Ramos (cell line): ENCODE data around the gene UPF2.
"Not testable (repeated sequence)": the region's sequence is repeated elsewhere in the genome, so short reads cannot be mapped to it uniquely, and the experiment has no call there.

Source experiments
- in situ Hi-C: fragments of 300-500 bp; cut with MboI; formaldehyde crosslinking; loops from one replicate; pipeline ENCODE4 v1.14.3; 2022; ENCODE audit warnings: low sequenced_read_pairs; ENCODE audit not compliant: unreplicated experiment

UPF2 gene

DNA sequence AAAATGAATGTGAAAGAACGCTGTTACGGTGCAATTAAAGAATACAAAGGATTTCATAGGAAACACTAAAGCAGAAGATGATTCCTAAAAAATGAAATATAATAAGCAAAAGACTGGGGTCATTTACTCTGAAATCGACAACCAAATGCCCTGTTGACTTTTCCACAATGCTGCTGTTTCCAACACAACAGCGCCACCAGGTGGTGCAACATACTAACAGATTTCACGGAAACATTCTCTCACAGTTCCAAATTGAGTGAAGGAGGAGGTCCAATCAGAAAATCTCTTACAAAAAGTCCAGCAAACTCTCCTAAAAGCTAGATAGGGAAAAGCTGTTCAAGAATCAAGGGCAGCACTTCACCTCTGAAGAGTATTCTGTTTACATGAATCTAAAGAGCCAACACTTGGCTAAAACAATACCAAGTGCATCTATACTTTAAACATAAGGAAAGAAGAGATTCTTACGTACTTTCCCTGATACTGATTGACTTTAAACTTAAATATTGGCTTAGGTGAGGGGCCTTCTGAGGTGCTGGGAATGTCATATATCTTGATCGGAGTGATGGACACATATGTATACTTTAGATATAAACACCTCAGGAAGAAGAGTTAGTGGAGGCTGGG is 55.9 kb downstream of the UPF2 start:
- in situ Hi-C loops: no loop called here

DNA sequence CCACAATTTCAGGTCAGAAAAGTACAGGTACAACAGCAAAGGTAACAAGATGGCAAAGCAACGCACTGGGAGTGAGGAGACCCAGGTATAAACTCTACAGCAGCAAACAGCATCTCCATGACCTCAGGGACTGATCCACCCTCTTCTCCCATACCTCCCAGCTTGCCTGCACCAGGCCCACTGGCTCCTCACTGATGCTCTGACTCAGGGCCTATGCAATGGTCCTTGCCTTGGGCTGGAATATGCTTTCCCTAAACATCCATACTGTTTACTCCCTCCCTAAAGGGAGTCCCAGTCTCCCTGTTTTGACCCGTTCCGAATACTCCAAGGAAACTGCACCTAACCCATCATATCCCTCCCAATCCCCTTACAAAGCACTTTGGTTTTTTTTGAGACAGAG is 60.4 kb downstream of the UPF2 start:
- in situ Hi-C loops: no loop called here

DNA sequence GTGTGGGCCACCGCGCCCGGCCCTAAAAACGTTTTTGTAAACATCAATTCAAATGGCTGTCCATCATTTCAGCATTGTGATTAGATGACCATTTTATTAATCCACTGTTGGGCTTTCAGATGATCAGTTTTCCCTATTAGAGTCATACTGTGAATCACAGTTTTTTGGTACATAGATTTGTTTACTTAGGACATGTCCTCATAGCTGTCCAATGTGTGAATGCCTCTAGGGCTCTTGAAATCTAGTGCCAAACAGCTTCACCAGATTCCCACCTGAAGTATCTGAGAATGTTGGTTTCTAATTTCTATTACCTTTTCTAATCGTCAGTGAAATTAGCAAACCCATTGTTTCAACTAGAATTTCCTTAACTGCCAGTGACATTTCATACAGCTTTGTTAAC is 66.8 kb downstream of the UPF2 start:
- in situ Hi-C loops: no loop called here

DNA sequence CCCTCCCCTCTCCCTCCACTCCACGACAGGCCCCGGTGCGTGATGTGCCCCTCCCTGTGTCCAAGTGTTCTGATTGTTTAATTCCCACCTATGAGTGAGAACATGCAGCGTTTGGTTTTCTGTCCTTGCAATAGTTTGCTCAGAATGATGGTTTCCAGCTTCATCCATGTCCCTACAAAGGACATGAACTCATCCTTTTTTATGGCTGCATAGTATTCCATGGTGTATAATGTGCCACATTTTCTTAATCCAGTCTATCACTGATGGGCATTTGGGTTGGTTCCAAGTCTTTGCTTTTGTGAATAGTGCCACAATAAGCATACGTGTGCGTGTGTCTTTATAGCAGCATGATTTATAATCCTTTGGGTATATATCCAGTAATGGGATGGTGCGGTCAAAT is 70.1 kb downstream of the UPF2 start:
- in situ Hi-C loops: not testable (repeated sequence)

DNA sequence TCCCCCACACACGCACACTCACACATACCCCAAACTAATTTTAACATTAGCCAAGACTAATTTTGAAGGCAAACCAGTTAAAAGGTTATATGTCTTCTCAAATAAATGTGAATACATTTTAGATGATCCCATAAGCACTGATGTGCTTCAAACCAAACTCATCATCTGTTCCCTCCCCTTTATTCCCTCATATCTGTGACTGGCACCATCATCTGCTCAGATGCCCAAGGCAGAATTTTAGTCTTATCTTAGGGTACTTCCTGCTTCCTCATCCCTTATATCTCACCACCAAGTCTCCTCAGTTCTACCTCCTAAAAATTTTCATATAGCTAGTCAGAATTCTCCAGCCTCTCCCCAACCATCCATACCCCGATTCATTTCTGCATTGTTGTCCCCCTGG is 80.4 kb downstream of the UPF2 start:
- in situ Hi-C loops: no loop called here

DNA sequence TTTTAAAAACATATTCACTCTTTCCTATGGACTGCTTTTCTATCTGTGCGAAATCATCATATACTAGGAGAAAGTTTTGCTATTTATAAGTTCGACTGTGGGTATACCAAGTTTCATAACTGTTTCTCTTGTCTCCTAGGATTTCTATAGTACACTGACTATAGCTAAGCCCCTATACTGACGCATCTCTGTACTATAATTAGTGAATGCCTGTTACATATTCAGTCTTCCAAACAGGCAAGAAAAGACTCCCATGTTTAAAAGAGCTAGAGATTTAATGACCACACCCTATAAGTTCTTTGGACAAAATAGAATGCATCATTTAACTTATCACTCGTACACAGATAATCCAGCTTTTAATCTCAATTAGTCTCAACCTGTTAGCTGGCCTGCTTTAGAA is 80.8 kb downstream of the UPF2 start:
- in situ Hi-C loops: no loop called here

DNA sequence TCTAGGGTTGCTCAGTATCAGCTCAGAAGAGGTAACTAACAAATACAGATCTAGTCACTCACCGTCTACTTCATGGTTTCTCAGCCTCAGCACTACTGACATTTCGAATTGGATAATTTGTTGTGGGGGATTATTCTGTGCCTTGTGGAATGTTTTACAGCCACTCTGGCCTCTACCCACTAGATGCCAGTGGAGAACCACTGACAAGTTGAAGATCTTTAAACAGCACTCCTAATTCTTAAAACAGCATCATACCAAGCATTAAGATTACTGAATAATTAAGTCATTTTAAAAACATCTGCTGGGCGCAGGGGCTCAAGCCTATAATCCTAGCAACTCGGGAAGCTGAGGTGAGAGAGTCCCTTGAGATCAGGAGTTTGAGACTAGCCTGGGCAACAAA is 82.6 kb downstream of the UPF2 start:
- in situ Hi-C loops: no loop called here

DNA sequence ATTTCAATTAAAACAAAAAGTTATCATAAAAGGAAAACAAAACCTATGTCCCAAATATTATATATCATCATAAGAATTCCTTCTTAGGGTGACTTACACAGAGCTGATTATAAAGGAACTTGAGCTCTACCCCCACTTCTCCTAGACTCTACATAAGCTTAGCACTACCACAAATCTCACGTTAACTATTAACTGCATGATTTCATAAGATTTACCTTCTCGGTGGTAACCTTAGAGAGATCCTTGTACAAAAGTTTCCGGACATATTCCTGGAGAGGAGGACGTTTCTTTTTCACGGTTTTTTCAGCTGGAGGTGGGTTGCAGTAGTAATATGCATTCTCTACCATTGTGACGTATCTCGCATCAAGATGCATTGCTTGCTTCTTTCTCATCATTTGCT is 83.7 kb downstream of the UPF2 start:
- in situ Hi-C loops: no loop called here

DNA sequence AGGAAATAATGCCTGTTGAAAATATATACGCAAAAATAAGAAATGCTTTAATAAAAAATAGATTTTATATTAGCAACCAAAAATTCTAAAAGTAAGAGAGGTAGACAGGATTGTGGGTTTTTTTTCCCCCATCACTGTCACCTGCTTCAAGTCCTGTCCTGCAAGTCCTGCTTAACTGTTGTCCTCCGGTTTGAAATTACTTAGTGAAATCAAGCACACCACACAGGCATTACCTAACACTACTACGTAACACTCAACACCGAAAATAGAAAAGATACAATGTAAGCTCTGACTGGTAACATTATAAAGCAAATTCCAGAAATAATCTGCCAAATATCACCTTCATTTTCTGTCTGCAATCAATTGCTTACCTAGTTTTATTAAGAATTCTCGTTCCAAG is 90.9 kb downstream of the UPF2 start:
- in situ Hi-C loops: no loop called here

DNA sequence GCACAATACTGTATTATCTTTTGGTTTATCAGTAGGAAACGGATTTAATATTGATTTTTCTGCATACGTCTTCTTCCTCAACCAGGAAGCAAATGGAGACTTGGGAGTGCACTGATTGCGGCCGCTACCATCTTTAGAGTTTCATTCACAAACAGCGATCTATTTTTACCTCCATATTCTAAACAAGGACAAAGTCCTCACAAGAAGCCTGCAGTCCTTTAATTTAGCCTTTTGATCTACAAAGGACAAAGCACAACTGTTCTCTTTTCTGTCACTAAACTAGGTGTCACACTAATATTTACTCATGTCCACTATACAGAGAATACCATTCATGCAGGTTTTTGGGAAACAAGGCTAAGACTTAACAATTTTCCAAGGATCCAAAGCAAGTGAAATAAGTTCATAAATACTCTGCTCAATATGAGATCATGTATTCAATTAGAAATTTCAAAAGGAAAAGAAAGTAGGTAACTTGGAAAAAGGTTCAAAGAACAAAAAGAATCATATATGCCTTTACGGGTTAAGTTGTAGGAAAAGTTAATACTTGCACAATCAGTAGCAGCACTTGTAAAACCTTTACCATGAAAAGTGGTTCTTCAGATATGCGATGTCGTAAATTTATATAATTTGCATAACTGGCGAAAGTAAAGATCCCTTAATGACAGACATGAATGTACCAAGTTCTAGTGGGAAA is 92.1 kb downstream of the UPF2 start:
- in situ Hi-C loops: no loop called here

DNA sequence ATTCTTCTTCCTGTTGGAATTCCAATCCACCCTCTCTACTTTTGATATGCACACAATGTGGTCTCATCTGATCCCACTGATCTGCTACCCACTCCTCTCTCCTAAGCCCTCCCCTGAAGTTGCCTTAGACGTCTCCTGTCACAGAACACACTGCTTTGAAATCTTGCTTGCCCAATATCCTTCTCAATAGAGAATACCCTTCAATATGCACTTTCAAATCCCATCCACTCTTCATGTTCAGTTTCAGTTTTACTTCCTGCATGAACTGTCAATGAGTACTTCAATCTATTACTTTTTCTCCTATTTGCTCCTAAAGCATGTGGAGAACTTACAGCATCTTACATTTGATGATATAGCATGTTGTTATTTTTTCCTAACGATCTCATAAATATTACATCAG is 93.5 kb downstream of the UPF2 start:
- in situ Hi-C loops: no loop called here

DNA sequence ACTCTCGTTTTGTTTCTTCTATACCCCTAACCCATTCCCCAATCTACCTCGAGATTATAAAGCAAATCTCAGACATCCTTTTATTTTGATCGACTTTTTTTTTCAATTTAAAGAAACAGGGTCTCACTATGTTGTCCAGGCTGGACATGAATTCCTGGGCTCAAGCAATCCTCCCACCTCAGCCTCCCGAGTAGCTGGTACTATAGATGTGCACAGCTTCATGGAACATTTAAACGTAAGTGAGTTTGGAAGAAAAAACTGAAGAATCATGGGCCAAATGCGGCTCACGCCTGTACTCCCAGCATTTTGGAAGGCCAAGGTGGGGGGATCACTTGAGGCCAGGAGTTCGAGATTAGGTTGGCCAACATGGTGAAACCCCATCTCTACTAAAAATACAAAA is 96.0 kb downstream of the UPF2 start:
- in situ Hi-C loops: no loop called here

DNA sequence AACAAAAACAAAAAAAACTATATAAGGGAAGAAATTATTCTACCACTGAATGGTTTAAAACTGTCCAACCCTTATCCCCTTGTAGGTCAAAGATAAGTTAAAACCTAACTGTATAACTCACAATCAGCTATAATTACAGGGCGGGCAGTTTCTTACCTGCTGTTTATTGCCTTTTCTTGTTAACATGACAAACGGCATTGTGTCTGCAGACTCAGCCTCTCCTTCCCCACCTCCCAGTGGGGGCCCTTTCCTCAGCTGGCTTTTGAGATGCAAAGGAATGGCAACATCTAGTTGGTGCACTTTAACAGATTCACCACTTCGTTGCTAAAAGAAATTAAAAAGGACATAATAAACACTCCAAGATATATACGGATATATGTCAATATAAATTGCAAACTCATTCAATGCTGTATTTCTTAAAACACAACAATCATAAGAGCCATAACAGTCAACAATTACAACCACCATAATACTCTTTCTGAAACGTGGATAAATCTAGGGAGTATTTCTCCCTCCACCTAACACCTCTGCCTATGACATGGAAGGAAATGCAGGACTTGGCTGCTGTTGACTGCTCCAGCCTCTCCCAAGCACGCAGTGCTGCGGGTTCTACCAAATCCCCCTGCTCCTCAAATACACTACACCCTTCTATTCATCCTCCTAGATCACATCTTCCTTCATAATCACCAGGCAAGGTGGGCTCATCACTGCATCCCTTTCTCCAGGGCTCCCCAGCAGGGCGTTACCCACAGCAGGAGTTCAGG is 106.0 kb downstream of the UPF2 start:
- in situ Hi-C loops: no loop called here

DNA sequence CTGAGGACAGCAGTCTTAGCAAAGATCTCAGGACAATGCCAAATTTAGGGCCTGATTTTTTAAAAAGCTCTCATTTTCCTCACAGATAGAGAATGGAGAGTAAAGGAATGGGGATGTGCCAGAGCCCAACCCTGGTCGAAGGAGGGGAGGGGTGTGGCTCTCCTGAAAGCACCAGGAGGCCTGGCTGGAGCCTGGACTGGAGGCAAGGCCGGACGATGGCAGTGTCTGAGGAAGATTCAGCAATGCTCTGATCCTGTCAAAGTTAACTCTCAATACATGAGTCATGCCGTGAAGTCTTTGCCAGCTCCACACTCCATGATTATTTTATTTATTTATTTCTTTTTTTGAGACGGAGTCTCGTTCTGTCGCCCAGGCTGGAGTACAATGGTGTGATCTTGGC is 108.3 kb downstream of the UPF2 start:
- in situ Hi-C loops: no loop called here

DNA sequence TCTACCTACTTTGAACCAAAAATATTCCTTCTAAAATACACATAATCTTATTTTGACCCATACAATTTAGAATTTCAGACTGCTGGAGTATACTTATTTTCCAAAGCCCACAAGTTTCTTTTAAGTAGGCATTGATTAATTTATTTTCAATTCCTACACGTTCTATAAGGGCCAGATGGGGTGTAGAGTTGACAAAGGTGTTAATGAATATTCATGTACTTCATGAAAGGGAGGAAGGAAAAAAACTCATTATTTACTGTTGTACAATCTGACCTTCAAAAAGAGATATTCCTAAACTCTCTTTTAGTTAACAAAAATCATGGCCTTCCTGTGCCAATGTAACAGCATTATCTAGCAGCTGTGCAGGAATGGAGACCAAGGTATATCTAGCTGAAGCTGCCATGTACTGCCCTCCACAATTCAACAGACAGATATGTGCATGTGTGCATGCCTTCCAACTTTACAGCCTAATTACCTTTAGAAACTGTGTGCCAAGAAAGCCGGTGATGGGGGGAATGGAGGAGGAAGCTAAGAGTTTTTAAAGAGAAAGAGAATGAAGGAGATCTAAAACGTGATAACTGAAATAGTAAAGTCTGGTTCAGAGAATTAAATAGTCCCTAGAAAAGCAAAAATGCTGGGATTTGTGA is 108.9 kb downstream of the UPF2 start:
- in situ Hi-C loops: no loop called here

DNA sequence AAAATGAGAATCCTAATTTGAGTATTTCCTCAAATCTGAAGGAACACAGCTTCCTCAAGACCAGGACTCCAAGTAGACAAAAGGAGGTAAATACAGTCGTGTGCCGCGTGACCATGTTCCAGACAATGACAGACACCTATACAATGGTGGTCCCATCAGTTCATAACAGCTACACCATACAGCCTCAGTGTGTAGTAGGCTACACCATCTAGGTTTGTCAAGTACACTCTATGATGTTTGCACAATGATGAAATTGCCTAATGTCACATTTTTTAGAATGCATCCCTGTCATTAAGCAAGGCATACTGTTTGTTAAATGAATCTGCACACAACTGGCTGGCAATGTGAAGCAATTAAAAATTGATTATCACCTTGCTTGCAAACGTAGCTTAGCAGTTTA is 111.6 kb downstream of the UPF2 start:
- in situ Hi-C loops: no loop called here

DNA sequence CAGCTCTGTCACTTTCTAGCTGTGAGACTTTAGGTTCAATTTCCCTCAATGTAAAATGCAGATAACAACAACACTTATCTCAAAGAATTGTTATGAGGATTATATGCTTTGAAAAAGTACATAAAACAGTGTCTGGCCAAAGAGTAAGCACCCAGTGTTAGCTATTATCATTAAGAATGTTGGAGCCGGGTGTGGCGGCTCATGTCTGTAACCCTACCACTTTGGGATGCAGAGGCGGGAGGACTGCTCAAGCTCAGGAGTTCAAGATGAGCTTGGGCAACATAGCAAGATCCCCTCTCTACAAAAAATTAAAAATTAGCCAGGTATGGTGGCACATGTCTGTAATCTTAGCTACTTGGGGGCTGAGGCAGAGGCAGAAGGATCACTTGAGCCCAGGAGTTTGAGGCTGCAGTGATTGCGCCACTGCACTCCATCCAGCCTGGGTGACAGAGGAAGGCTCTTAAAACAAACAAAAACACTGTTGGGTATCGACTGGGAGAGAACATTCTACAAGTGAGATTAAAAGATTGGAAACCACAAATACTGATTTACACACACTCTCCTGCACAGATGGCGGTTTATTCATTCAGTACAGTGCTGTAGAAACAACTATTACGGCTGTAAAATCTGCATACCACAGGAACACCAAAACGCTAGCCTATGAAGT is 112.2 kb downstream of the UPF2 start:
- in situ Hi-C loops: no loop called here

DNA sequence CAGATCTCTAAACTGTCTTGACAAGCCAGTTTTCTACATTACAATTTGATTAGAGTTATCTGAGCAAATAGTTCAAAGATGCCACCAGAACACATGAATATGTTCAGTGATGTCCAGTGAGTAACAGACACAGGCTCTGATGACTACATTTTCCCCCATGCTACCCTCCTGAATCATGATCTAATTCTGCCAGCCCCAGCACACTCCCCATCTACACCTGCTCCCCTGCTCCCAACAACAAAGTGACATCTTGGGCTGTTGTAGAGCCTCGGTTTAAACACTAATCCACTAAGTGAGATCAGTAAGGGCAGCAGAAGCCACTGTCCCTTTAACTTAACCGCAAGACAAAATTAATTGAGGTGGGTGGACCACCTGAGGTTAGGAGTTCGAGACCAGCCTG is 114.9 kb downstream of the UPF2 start:
- in situ Hi-C loops: no loop called here

DNA sequence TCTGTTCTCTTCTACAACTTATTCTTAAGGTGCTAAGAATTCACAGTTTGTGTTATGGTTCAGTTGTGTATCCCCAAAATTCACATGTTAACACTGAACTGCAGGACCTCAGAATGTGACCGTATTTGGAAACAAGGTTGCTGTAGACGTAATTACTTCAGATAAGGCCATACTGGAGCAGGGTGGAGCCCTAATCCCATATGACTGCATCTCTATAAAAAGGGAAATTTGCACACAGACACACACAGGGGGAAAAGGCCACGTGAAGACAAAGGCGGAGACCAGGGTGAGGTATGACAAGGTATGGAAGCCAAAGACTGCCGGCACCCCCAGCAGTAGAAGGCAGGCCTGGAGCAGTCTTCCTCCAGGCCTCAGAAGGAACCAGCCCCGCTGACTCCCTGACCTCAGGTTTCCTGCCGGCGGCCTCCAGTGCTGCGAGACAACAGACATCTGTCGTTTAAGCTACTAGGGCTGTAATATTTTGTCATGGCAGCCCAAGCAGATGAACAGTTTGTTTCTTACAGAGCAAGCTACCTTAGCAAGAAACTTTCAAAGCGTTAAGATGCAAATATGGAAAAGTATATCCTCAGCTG is 120.7 kb downstream of the UPF2 start:
- in situ Hi-C loops: no loop called here

DNA sequence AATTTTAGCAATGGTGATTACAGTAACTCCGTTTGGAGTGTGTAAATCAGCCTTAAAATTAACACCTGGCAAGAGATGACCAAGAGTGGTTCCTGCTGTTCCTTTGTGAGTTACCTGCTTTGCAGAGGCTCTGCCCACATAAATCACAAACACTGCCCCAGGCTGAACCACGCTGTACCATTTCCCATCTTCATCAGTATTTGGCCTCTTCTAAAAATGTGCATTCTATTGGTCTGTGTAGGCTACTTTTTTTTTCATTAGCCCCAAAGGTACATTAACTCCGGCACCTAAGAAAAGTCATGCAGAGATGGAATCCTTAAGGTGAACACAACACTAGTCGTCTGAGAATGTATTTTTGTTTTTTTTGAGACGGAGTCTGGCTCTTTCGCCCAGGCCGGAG is 123.3 kb downstream of the UPF2 start:
- in situ Hi-C loops: no loop called here
